Umbilical cord (tissue), 2 donors: ENCODE measurements around the gene OTUD3. TPM values are rescaled to one million over a fixed set of nuclear protein-coding genes. Genes with fewer than 3 reads are reported as not detected.
A peak's percentile ranks its signal among the peaks of the same experiment; 100 is the strongest.
"Not testable (repeated sequence)": the region's sequence is repeated elsewhere in the genome, so short reads cannot be mapped to it uniquely, and the experiment has no call there.

Experiments
- DNase-seq: peaks from one replicate; pipeline ENCODE4 v3.0.0-alpha.2; 2015; ENCODE audit warnings: low spot score
- total RNA-seq: library from RNA; depleted of rRNA; stranded (reverse); fragments of >200 nt; gene quantifications from one replicate; pipeline ENCODE4 v1.2.3, GENCODE V29; 2014; ENCODE audit warnings: low replicate concordance; ENCODE audit not compliant: insufficient read depth

OTUD3 gene, protein sequence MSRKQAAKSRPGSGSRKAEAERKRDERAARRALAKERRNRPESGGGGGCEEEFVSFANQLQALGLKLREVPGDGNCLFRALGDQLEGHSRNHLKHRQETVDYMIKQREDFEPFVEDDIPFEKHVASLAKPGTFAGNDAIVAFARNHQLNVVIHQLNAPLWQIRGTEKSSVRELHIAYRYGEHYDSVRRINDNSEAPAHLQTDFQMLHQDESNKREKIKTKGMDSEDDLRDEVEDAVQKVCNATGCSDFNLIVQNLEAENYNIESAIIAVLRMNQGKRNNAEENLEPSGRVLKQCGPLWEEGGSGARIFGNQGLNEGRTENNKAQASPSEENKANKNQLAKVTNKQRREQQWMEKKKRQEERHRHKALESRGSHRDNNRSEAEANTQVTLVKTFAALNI
- 8.4 TPM for total RNA-seq

DNA sequence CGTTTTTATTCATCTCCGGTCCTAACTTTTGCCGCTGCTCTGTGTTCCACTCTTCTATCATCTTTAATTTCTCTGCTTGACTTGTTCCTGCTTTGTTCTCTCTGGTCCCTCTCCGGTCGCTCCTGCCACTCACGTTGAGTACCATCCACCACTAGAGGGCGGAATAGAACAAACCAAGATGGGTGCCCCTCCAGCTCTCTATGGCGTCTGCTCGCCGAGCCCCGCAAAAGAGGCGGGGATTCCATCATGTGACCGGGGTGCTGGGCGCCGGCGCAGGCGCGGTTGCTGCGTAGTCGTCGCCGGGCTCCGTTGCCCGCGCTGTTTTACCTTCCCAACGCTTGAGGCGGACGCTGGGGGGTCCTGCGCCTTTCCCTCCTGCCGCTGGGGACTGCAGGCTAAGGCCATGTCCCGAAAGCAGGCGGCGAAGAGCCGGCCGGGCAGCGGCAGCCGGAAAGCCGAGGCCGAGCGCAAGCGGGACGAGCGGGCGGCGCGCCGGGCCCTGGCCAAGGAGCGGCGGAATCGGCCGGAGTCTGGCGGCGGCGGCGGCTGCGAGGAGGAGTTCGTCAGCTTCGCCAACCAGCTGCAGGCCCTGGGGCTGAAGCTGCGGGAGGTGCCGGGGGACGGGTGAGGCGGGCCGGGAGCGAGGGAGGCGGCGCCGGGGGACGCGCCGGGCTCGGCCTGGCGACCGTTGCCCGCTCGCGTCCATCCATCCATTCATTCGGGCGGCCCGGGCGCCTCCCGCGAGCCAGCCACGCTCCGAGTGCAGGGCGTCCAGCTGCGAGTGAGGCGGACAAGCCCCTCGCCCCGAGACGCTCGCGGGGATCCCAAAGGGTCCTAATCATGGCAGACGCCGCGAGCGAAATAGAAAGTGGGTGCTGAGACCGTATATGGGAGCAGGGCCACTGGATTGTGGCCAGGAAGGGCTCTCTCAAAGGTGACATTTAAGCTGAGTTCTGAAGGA, at the start of gene OTUD3:
Gene OTUD3 (plus strand): TSS at position 285 of the 961 bp plus-strand sequence. CDS start 119 bp downstream, at position 404.
- DNase-seq = peak; percentile 99

DNA sequence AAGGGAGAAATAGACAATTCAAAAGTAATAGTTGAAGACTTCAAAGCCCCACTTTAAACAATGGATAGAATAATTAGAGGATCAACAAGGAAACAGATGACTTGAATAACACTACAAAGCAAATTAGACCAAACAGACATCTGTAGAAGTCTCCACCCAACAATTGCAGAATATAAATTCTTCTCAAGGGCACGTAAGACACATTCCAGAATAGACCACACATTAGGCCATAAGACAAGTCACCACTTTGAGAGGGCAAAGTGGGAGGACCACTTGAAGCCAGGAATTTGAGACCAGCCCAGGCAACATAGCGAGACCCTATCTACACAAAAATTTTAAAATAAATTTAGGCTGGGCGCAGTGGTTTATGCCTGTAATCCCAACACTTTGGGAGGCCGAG, 46.6 kb upstream of the OTUD3 start:
- no peak for DNase-seq

DNA sequence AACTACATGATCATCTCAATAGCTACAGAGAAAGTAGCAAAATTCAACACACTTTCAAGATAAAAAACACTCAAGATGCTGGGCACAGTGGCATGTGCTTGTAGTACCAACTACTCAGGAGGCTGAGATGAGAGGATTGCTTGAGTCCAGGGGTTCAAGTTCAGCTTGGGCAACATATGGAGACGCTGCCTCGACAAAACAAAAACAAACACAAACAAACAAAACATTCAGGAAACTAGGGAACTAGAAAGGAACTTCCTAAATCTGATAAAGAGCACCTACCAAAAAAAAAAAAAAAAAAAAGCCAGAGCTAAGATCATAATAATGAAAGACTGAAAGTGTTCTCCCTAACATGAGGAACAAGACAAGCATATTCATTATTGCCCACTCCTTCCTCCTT, 44.3 kb upstream of the OTUD3 start:
- no peak for DNase-seq

DNA sequence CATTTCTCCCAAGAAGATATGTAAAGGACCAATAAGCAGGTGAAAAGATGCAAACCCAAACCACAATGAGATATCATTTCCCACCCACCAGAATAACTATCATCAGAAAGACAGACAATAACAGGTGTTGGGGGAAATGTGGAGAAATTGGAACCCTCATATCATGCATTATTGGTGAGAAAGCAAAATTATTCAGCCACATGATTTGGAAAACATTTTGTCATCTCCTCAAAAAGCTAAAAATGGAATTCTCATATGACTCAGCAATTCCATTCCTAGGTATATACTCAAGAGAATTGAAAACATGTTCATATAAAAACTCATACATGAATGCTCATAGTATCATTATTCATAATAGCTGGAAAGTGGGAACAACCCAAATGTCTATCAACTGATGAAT, 42.0 kb upstream of the OTUD3 start:
- DNase-seq = no peak

DNA sequence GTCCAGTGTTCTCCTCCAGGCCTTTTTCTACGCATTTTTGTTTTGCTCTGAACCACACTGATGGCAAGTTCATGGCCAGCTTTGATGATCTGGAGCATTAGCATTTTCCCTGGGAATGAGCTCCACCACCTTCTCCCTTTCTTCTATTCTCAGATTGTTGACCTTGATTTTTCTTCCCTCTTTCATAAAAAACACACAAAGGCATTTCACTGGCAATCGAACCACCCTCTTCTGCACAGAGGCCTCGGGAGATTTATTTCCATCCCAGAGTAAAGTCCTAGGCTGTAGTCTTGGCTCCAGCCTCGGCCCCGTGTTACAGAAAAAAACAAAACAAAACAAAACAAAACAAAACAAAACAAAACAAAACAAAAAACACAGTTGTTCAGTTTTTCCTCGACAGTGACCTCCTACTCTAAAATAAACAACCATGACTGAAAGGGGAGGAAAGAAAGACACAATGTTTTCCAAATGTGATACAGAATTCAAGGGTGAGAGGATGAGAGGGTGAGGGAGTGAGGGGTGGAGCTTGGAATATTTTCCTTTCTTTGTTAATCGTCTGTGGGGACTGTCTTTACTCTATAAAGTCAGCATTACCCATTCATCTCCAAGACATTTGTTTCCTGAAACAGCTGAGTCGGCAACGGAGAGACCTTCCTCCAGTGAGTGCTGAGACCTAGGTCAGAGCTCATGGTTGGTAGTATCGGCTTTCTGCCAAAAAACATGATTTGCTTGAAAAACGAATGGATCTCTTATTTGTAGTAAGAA, 37.3 kb upstream of the OTUD3 start:
- no peak for DNase-seq

DNA sequence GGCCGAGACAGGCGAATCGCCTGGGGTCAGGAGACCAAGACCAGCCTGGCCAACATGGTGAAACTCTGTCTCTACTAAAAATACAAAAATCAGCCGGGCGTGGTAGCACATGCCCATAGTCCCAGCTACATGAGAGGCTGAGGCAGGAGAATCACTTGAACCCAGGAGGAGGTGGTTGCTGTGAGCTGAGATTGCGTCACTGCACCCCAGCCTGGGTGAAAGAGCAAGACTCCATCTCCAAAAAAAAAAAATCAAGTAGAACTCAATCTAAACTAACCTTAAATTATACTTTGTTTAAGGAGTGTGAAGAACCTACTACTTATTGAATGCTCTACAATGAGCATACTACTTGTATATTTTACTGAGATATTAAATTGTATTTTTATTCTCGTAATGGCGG, 36.6 kb upstream of the OTUD3 start:
- no peak for DNase-seq

DNA sequence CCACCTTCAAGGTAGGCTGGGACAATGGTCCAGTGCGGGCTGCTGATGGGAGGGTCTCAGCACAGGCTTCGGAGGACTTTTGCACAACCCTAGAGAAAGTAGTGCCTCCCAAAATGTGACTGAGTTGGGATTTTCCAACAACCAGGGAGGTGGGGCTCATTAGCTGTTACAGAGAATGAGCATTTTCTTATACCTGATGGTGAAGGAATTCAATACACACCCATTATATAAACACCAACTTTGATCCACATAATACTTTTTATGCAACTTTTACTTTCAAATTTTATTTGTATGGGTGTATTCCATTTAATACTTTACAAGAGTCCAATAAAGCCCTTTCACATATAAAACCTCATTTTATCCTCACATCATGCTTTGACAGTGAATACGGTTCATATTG, 35.9 kb upstream of the OTUD3 start:
- no peak for DNase-seq

DNA sequence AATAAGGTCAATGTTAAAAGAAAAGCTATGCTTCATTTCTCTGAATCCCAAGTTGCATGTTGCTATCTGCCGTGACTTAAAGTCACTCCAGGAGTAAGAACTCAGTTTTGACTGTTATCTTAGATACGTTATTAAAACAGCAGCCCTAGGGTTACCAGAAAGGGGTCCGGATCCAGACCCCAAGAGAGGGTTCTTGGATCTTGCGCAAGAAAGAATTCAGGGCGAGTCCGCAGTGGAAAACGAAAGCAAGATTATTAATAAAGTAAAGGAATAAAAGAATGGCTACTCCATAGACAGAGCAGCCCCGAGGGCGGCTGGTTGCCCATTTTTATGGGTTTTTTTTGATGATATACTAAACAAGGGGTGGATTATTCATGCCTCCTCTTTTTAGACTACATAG, 34.9 kb upstream of the OTUD3 start:
- not testable (repeated sequence) for DNase-seq

DNA sequence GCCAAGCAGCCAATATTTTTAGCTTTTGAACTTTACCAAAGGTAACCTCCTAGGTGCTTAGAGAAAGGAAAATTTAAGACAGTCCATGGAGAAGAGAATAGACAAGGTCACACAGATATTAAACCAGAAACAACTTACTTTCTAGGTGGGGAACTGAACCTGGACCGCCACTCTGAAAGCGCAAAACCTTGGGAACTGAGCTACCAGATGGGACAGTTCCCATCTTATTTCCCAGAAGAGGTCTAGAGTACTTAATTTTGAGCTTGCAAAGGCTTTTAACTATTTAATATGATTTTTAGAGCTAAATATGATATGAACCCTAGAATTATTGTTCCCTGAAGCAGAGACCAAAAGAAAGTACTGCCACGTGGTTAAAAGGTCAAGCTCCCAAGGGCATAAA, 32.9 kb upstream of the OTUD3 start:
- not testable (repeated sequence) for DNase-seq

DNA sequence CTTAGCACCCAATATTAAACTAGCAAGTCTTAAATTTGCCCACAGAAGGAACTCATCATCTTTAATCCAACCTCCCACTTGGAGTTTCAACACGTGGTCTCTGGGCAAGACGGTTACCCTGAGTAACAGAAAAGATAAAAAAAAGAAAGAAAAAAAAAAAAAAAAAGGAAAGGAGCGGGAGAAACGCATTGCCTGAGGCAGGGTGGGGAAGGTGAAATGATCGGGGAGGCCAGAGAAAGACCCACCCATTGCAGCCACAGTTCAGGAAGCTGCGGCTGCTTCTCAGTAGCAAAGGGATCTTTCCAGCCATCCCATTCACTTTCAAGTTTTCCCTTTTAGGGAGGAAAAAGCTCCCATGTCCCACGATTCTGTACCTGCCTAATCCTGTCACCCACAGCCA, 32.0 kb upstream of the OTUD3 start:
- no peak for DNase-seq

DNA sequence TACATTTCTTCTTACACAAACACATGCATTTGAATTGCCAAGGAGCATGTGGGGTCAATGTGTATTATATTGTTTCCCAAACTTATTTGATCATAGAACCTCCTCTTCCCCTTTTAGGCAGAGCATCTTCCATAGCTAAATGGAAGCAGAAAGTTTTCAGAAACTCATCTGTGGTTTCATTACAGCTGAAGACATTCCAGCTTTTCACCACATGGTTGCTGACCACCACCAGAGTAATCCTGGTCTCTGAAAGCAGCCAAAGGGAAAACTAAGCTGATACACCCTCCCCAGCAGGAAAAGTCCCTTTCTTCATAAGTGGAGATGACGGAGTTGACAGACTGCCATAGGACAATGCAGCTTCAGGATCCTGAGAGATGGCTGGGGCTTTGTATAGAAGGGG, 30.2 kb upstream of the OTUD3 start:
- DNase-seq = no peak

DNA sequence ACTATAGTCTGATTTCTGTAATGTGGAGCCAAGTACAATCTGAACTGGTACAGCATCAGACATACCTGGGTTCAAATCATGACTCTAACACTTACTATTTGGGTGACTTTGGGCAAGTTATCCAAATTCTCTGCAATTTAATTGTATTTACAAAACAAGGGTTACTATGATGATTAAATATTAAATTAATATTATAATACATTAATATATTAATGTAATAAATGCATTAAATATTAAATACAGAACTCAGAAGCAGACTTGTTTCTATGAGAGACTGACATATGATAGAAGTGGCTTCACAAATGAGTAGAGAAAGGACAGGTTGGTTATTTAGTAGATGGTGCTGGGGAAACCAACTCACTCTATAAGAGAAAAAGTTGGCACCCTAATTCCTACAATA, 27.3 kb upstream of the OTUD3 start:
- no peak for DNase-seq

DNA sequence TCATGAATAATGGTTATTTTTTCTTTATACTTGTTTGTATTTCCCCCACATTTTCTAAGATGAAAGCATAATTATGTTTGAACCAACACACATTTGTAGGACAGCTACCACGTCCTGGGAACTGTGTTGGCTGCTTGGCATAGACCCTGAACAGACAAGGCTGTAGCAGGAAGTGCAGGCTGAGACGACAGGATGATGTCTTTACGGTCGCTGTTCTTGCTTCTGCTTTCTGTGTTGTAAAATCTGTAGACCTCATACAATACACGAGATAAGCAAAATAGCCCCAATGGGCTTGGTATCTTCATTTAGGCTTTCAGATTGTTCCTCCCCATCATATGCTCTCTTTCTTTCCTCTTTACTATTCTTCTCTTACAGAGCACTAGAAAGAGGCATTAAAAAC, 23.3 kb upstream of the OTUD3 start:
- no peak for DNase-seq

DNA sequence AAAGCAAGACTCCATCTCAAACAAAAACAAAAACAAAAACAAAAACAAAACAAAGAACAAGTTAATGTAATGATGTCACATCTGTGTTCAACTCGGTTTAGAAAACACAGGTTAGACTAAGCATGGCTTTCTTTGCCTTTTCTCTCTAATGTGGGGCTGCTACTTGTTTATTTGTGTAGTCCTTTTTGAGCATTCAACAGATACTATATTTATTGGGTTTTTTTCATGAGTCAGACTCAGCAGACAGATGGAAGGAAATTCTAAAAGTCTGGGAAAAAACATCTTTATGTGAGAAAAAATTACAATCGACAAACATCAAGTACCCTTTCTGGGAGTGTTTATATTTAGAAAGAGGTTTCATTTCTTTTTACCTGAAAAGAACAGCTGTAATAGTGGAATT, 22.3 kb upstream of the OTUD3 start:
- DNase-seq = no peak

DNA sequence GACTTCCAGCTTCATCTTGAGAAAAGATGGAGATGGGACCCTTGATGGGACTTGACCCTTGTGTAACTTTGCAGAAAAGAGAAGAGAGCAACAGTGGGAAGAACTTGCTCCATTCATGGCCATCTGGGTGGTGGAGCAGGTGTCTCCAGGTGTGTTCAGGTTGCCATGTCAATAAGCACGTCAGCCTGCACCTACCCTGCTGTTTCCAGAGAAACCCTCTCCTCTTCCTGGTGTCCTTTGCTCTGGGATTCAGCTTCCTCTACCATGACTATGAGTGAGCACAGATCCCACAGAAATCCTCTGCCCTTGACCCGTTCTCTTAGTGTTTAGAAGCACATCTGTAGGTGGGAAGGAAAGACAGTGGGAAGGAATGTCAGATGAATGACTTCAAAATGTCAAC, 21.8 kb upstream of the OTUD3 start:
- DNase-seq = no peak

DNA sequence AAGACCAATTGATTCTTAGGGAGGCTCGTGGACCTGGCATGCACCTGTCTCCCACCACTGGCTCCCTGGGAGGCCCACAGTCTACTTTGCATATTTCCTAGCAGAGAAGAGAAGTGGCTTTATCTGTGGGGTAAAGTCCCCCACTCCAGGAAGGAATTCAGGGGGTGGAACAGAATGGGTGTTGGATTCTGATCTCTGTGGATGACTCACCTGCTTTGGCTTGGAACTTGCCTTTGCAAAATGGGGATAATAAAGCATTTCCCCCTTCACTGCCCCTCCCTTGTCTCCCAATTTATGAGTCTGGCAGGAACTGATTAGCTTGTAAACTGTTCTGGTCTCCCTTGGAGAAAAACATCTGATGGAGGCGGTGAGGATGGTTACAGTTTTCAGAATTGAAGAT, 21.2 kb upstream of the OTUD3 start:
- no peak for DNase-seq

DNA sequence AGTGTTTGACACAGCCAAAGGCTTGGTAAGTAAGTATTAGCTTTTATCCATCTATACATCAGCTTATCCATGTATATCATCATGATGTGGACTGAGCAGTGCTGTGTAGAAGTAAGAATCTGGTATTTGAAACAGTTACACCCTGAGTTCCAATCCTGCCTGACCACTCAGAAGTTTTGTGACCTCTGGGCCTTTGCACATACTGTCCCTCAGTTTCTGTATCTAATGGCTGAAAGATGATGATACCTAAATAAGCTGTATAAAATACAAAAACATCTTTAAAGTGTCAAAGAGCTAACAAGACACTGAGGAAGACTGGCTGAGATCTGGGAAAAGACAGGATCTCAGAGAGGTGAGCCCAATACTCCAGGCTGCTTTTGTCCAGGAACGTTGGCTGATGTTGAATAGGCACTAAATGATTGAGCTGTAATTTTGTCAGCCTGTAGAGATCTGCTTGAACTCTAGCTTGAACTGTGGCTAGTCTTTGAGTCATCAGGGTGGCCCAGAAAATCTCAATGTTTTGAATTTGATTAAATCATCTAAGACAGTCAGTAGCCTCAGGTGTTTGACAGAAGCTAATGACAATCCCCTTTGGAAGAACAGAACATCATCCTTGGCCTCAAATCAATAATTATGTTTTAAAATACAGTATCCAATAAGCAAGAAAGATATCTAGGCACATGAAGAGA, 20.2 kb upstream of the OTUD3 start:
- no peak for DNase-seq

DNA sequence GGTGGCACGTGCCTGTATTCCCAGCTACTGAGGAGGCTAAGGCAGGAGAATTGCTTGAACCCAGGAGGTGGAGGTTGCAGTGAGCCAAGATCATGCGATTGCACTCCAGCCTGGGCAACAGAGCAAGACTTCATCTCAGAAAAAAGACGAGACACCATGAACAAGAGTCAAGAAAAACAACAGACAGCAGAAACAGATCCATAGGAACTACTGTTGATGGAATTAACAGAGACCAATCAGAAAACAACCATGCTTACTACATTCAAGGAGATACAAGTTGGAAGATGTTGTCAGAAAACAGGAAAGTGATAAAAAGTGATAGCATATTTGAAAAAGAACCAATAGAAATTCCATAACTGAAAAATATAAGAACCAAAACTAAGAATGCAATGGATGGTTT, 19.3 kb upstream of the OTUD3 start:
- no peak for DNase-seq

DNA sequence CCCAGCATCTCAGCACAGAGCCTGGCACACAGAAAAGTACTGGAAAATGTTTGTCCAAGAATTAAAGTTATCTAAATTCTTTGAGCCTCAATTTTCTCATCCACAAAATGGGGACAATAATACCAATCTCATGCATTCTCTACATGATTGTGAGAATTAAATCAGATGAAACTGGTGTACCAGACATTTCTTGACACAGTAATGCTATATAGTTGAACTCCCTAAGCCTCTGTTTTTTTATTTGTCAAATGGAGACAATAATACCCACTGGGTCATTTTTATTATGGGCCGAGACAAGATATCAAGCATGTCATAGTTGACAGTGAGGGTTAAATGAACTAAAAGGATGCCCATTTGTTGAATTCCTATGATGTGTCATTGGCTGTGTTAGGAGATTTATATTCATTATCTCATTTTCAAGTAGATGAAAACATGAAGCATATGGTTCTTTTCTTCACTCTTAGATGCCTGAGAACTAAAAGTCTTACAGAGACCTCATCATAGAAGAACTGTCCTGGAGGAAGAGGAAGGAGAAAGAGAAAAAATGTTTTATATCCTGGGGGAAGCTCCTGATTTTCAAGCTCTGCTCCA, 17.5 kb upstream of the OTUD3 start:
- DNase-seq = no peak

DNA sequence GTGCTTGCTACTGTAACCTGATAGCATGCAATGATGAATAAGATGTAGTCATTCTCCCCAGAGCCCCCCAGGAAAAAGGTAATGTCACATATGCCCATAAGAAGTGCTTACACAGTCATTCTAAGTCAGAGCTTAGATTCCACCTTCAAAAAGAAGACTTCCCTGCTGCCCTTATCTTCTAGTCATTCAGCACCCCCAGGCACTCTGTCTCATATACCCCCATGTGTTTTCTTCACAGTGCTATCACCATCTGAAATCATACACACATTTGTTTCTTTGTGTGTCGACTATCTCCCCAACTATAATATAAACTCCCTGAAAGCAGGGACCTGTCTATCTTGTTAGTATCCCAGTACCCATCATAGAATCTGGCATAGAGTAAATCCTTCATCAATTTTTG, 16.2 kb upstream of the OTUD3 start:
- no peak for DNase-seq

DNA sequence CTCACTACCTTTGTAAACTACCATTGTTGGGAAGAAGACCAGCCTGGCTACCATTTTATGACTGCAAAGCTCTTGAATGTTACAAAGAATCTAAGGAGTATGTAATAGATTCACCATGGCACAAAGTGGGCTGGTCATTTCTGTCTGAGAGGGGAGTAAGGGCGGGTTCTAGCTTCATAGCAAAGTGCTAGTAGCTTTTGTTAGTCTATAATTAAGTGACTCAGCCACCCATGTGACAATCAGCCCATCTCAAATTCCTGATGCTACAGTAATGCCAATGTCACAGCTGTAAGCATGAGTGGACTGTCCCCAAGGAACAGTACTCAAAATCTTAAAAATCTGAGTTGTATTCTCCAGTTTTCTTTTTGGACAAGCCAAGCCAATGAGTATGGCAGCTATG, 15.4 kb upstream of the OTUD3 start:
- no peak for DNase-seq
